OCI-LY7 (cell line): ENCODE data around the gene FAH.

Experiments used
- EZH2phosphoT487 ChIP-seq: fragments of 200-600 bp; sonication (generic); IDR thresholded peaks from 2 replicates; pipeline ENCODE4 v1.6.1; 2018; ENCODE audit warnings: low read depth, borderline replicate concordance, mild to moderate bottlenecking, mixed run types, antibody characterized with exemption, low read length, moderate library complexity, mixed read lengths
- TF ChIP-seq, protein P1 (sequence below): fragments of 200-600 bp; sonication (generic); conservative IDR thresholded peaks from 2 replicates; pipeline ENCODE4 v1.5.1; 2014; ENCODE audit warnings: mild to moderate bottlenecking, antibody characterized with exemption, low read length, moderate library complexity, mixed read lengths

DNA sequence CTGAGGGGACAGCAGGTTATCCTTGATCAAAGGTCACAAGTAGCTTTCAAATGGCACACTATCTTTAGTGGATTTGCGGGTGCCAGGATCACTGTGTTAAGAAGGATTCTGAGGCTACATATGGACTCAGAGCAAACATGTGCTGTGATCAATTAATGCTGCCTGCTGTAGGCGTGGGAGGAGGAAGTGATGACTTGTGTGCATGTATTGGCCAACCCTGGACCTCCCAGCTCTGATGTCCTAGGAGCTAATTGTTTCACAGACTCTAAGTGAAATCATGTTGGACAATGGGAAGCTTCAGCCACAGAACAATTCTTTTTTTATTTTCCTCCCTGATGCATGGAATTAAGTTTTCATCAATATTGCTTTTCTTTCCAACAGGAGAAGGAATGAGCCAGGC, 24.4 kb downstream of the FAH start:
- TF ChIP-seq, protein P1, sequence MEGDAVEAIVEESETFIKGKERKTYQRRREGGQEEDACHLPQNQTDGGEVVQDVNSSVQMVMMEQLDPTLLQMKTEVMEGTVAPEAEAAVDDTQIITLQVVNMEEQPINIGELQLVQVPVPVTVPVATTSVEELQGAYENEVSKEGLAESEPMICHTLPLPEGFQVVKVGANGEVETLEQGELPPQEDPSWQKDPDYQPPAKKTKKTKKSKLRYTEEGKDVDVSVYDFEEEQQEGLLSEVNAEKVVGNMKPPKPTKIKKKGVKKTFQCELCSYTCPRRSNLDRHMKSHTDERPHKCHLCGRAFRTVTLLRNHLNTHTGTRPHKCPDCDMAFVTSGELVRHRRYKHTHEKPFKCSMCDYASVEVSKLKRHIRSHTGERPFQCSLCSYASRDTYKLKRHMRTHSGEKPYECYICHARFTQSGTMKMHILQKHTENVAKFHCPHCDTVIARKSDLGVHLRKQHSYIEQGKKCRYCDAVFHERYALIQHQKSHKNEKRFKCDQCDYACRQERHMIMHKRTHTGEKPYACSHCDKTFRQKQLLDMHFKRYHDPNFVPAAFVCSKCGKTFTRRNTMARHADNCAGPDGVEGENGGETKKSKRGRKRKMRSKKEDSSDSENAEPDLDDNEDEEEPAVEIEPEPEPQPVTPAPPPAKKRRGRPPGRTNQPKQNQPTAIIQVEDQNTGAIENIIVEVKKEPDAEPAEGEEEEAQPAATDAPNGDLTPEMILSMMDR: no peak
- no peak for TF ChIP-seq EZH2phosphoT487
